MCF 10A (cell line): ENCODE data around the gene ACTN4. TPM values are rescaled to one million over a fixed set of nuclear protein-coding genes. Genes with fewer than 3 reads are reported as not detected.

Source experiments
- BruUV-seq: library from RNA; stranded (reverse); fragments of 400-500 nt; replicated peaks from 2 replicates; lab custom pipeline; 2021; lab: Mats Ljungman, UMichigan
- CTCF ChIA-PET: fragments of 300-600 bp; sonication (Branson Sonifier 250); formaldehyde crosslinking; extraction: SDS; loops from one replicate; lab custom pipeline; 2021; ENCODE audit warnings: antibody characterized with exemption, inconsistent platforms; lab: Yijun Ruan, JAX
- POLR2A ChIA-PET: fragments of 300-600, 350-650 bp; sonication (Branson Sonifier 250); formaldehyde crosslinking; extraction: SDS; loops from one replicate; lab custom pipeline; 2020; ENCODE audit warnings: antibody characterized with exemption, inconsistent platforms; lab: Yijun Ruan, JAX
- DNase-seq: peaks from one replicate; pipeline ENCODE4 v3.0.0-alpha.2; 2018; ENCODE audit not compliant: unreplicated experiment
- H3K27ac Mint-ChIP-seq: one replicate; pipeline ENCODE4 v1.8.0; 2022; ENCODE audit warnings: mild to moderate bottlenecking, low read depth, mixed read lengths; ENCODE audit not compliant: unreplicated experiment
- H3K27me3 Mint-ChIP-seq: one replicate; pipeline ENCODE4 v1.8.0; 2022; ENCODE audit warnings: mixed read lengths; ENCODE audit not compliant: insufficient read depth, unreplicated experiment
- H3K36me3 Mint-ChIP-seq: one replicate; pipeline ENCODE4 v1.8.0; 2022; ENCODE audit warnings: mild to moderate bottlenecking, moderate library complexity, mixed read lengths; ENCODE audit not compliant: insufficient read depth, unreplicated experiment
- H3K4me1 Mint-ChIP-seq: one replicate; pipeline ENCODE4 v1.8.0; 2022; ENCODE audit warnings: mixed read lengths; ENCODE audit not compliant: insufficient read depth, unreplicated experiment
- H3K4me3 Mint-ChIP-seq: one replicate; pipeline ENCODE4 v1.8.0; 2022; ENCODE audit warnings: mild to moderate bottlenecking, moderate library complexity, mixed read lengths; ENCODE audit not compliant: unreplicated experiment
- H3K9me3 Mint-ChIP-seq: one replicate; pipeline ENCODE4 v1.8.0; 2022; ENCODE audit warnings: mixed read lengths; ENCODE audit not compliant: unreplicated experiment
- CTCF ChIP-seq: fragments of 200-600 bp; IDR thresholded peaks from one replicate; pipeline ENCODE4 v1.8.0; 2022; ENCODE audit warnings: antibody characterized with exemption, mild to moderate bottlenecking; ENCODE audit not compliant: unreplicated experiment
- intact Hi-C: fragments of 100-400 bp; cut with micrococcal nuclease; formaldehyde crosslinking; loops from 2 replicates; pipeline ENCODE4 v1.14.1; 2022
- total RNA-seq: library from RNA; stranded (reverse); gene quantifications from 2 replicates; pipeline ENCODE4 v1.2.3, GENCODE V29; 2022

The ACTN4 gene
- total RNA-seq, 1 experiment from 2014 or later: 300 TPM

GRCh38 chr19:38673030-38673429 is 25.6 kb downstream of the ACTN4 start:
- POLR2A ChIA-PET: interaction anchor here (6.8 kb wide), 1 partner anchor 15 kb away, joined by 41 read pairs; no protein-coding TSS in a partner anchor

GRCh38 chr19:38674388-38675171 is 27.1 kb downstream of the ACTN4 start:
- CTCF ChIA-PET: no interaction called here
- no peak overlapping the region for H3K4me3 Mint-ChIP-seq
- H3K9me3 Mint-ChIP-seq: no peaks in the 10 kb centered on the region
- no peaks in the 10 kb centered on the region for H3K27me3 Mint-ChIP-seq
- POLR2A ChIA-PET: interaction anchor here (0.6 to 1.4 kb wide), 8 partner anchors 9 to 175 kb away, joined by 3 to 9 read pairs (median 3); partner anchors contain the start of gene ACTN4
- H3K4me1 Mint-ChIP-seq: peaks cover 42% of the 10 kb centered on the region
- peaks cover 77% of the 10 kb centered on the region for H3K36me3 Mint-ChIP-seq
- intact Hi-C loops: no loop called here
- TF ChIP-seq CTCF: no peak
- H3K27ac Mint-ChIP-seq: peak overlapping the region; percentile 59
- no TSS peak for BruUV-seq
- no peak for DNase-seq

More at GRCh38 chr19:38673030-38673429, 25.6 kb downstream of the ACTN4 start:
- Mint-ChIP-seq H3K36me3 (peaks cover 78% of the 10 kb centered on the region), H3K27ac (no peak overlapping the region), H3K4me1 (peaks cover 48% of the 10 kb centered on the region), H3K9me3 (no peaks in the 10 kb centered on the region), H3K4me3 (no peak overlapping the region), H3K27me3 (no peaks in the 10 kb centered on the region)
- CTCF ChIA-PET: no interaction called here
- TF ChIP-seq CTCF: no peak
- no peak for DNase-seq
- intact Hi-C loops: no loop called here
- no TSS peak for BruUV-seq

- TF ChIP-seq CTCF: no peak
These were observed 28.2 kb downstream of the ACTN4 start for GRCh38 chr19:38675611-38676010.

GRCh38 chr19:38676023-38676877 is 28.8 kb downstream of the ACTN4 start:
- TF ChIP-seq CTCF: no peak
- Mint-ChIP-seq H3K27me3 (no peaks in the 10 kb centered on the region), H3K4me1 (peaks cover 42% of the 10 kb centered on the region), H3K36me3 (peaks cover 72% of the 10 kb centered on the region), H3K9me3 (no peaks in the 10 kb centered on the region), H3K27ac (peak overlapping the region; percentile 81), H3K4me3 (no peak overlapping the region)
- intact Hi-C loops: no loop called here
- CTCF ChIA-PET: no interaction called here
- POLR2A ChIA-PET: interaction anchor here (0.6 to 0.7 kb wide), 2 partner anchors 17 to 27 kb away, joined by 4 read pairs; no protein-coding TSS in a partner anchor
- DNase-seq: no peak
- no TSS peak for BruUV-seq

More at GRCh38 chr19:38675611-38676010, 28.2 kb downstream of the ACTN4 start:
- ChIA-PET CTCF (no interaction called here), POLR2A (no interaction called here)
- Mint-ChIP-seq H3K4me3 (no peak overlapping the region), H3K36me3 (peaks cover 76% of the 10 kb centered on the region), H3K27ac (peak overlapping the region; percentile 59), H3K9me3 (no peaks in the 10 kb centered on the region), H3K27me3 (no peaks in the 10 kb centered on the region), H3K4me1 (peaks cover 42% of the 10 kb centered on the region)
- intact Hi-C loops: no loop called here
- BruUV-seq: no TSS peak
- no peak for DNase-seq
